Activated CD4-positive, CD25-positive, alpha-beta regulatory T cell treated with anti-CD3 and anti-CD28 coated beads, Interleukin-2, amount 50 U/mL, for 72 hours (primary cell): Measurements from ENCODE around the gene TUBD1.
"Not testable (repeated sequence)": the region's sequence is repeated elsewhere in the genome, so short reads cannot be mapped to it uniquely, and the experiment has no call there.

Source experiments
- DNase-seq: peaks from one replicate; pipeline ENCODE4 v3.0.0; 2021

TUBD1 gene

GRCh38 chr17:59842901-59843652 is 49.7 kb downstream of the TUBD1 start:
- peak; percentile 64 for DNase-seq

GRCh38 chr17:59841882-59842263 is 50.9 kb downstream of the TUBD1 start:
- DNase-seq, result not testable (repeated sequence)

- not testable (repeated sequence) for DNase-seq
Observed at GRCh38 chr17:59841091-59841881, 51.5 kb downstream of the TUBD1 start.

GRCh38 chr17:59840329-59841090 is 52.2 kb downstream of the TUBD1 start:
- DNase-seq, result no peak

GRCh38 chr17:59839651-59840328 is 53.0 kb downstream of the TUBD1 start:
- DNase-seq, result no peak

GRCh38 chr17:59838052-59838916 is 54.5 kb downstream of the TUBD1 start:
- DNase-seq, result no peak

- DNase-seq, result no peak
Observed at GRCh38 chr17:59837308-59838051, 55.3 kb downstream of the TUBD1 start.

- DNase-seq, result no peak
Observed at GRCh38 chr17:59832883-59833379, 59.8 kb downstream of the TUBD1 start.

GRCh38 chr17:59830846-59831486 is 61.8 kb downstream of the TUBD1 start:
- DNase-seq, result no peak

- no peak for DNase-seq
Observed at GRCh38 chr17:59830007-59830630, 62.6 kb downstream of the TUBD1 start.

- no peak for DNase-seq
Observed at GRCh38 chr17:59829217-59830006, 63.3 kb downstream of the TUBD1 start.

GRCh38 chr17:59828819-59829216 is 63.9 kb downstream of the TUBD1 start:
- not testable (repeated sequence) for DNase-seq

- DNase-seq, result no peak
Observed at GRCh38 chr17:59828478-59828760, 64.3 kb downstream of the TUBD1 start.

GRCh38 chr17:59827721-59828477 is 64.8 kb downstream of the TUBD1 start:
- no peak for DNase-seq

GRCh38 chr17:59826706-59827453 is 65.9 kb downstream of the TUBD1 start:
- no peak for DNase-seq

- DNase-seq, result no peak
Observed at GRCh38 chr17:59825533-59826322, 67.0 kb downstream of the TUBD1 start.

GRCh38 chr17:59815965-59816364 is 76.8 kb downstream of the TUBD1 start:
- DNase-seq, result no peak
